ENCODE data around the gene ZNF385D.

ZNF385D gene

DNA sequence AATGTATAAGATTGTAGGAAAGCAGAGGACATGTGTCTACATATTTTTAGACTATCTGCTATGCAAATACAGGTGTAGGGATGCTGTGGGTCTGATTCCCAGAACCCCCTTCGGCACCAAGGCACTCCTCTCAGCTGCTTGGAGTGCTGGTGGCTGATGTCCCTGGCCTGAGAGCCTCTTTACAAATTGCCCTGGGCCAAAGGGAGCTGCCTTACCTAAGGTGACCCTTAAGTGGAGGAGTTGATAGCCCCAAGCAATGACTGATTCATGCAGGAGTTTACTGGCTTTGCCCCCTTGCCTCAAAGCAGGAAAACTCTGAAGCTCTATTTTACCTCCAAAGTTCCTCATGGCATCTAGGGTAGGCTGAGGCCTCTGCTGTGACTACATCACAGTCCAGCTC is 83.0 kb downstream of the ZNF385D start:
- no peak for DNase-seq

DNA sequence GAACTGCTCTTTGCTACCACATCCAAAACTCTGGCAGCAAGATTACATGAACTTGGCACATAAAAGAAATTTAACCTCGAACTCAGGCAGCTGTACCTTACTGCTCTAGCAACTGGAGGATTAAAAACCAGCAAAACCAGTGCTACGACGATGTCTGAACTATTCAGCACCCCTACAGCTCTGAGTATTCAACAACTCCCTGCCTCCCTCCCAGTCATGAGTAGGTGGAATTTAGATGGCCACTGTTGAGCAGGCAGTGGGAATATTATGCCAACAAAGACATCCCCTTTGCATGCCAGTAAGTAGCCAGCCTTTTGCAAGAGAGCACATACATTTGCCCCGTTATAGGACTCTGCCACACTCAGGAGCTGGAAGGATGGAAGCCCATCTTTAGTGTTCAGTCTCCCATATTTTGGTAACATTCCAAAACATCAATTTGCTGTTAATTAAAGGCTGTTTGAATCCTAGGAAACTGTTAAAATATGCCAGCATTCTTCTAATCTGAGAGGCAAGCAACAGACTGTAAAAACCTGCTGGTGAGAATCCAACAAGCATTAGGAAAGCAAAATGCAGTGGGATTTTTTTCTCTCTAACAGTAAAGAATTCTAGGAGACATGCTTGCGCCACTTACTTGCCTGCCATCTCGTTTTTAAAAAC is 85.4 kb downstream of the ZNF385D start:
- DNase-seq, result no peak

DNA sequence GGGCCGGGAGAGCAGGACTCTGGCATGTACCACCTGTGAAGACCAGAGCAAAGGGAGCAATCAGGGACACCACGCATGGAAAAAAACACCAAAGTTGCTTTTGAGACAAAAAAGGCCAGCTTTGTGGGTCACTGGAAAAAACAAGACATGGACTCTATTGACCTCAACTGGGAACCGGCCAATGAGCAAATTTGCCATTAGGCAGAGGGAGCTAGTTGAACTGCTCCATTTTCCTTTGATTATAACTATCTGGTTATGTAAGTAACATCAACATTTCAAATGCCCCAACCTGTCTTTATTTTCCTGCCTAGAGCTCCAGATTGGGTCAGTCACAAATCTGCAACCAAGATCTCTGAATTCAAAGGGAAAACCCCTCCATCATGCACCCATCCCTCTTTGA is 86.0 kb downstream of the ZNF385D start:
- no peak for DNase-seq

- no peak for DNase-seq
Measured at GRCh38 chr3:21662403-21662802, 88.6 kb downstream of the ZNF385D start.

DNA sequence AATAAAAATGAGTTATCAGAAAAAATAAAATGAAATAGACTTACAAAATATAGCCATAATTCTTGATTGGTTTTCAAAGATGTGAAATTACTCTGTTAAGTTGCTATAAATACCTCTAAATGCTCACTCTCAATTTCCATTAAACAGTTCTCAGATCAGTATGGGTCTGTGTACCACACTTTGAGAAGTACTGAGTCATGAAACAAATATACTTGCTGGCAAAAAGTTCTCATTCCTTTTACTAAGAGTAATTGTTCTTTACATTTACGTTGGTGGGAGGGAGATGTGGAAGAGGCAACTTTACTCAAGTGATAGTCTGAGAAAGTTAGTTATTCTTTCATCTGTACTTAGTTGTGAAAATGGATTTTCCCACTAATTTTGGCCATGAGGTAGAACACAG is 96.3 kb downstream of the ZNF385D start:
- DNase-seq, result no peak

- DNase-seq, result no peak
Measured at GRCh38 chr3:21654241-21654640, 96.8 kb downstream of the ZNF385D start.

- DNase-seq, result no peak
Measured at GRCh38 chr3:21649519-21649918, 101.5 kb downstream of the ZNF385D start.

- DNase-seq, result no peak
Measured at GRCh38 chr3:21647961-21648360, 103.0 kb downstream of the ZNF385D start.

DNA sequence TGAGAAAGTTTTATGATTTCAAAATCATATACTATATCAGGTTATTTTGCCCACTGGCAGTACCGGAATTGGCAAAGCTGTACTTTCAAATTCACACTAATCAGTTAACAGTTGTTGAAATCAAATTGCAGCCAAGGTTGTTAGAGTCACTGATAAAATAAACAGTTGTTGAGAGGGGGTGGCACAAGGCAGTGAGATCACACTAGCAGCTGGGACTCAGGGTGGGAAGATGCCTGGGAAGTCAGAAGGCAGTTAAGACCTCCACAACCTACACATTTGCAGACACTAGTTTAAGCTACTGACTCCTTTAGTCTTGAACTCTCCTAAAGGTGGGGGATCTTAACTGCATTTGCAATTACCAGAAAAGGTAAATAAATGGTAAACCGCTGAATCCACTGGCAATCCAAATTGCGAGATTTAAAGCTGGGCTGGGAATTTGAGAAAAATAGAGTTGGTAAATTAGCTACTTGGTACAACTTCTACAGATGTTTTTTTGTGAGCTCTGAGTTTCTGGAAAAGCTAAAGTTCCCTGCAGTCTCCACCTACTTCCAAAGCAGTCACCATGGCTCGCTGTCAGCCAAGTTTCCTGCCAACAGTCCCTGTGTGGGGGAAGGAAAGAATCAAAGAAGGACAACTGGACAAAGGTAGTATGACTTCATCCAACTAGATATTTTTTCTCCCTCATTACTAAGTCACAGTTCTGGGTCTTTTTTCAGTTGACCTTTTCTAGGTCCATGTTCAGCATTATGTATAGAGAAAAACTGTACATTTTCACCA is 105.7 kb downstream of the ZNF385D start:
- DNase-seq, result no peak

DNA sequence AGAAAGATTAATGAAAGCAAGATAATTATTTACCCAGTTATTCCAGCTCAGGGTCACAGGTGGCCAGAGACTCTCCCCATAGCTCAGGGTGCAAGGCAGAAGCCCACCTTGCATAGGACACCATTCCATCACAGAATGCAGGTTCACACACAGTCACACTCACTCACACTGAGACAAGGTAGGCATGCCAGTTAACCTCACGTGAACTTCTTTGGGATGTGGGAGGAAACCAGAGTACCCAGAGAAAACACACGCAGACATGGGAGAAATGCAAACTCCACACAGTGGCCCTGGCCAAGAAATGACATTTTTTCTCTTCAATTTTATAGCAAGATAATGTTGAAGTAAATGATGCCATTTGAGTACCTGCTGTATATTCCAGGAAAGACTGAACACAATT is 106.7 kb downstream of the ZNF385D start:
- DNase-seq, result no peak

GRCh38 chr3:21643752-21644151 is 107.3 kb downstream of the ZNF385D start:
- no peak for DNase-seq

DNA sequence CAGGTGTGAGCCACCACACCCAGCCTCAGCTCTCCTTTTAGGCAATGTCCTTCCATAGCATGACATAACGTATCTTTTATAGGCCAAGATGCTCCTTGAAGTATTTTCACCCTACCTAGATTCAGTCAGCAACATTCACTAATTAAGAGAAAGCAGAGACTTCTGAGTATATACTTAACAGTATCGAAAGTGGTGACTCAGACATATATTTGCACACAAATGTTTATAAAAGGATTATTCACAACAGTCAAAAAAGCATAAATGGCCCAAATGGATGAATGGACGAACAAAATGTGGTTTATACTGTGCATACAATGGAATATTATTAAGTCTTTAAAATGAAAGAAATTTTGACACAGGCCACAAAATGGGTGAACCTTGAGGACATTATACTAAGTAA is 108.6 kb downstream of the ZNF385D start:
- no peak for DNase-seq

- no peak for DNase-seq
Measured at GRCh38 chr3:21641959-21642358, 109.1 kb downstream of the ZNF385D start.

GRCh38 chr3:21638488-21638887 is 112.5 kb downstream of the ZNF385D start:
- DNase-seq, result no peak

DNA sequence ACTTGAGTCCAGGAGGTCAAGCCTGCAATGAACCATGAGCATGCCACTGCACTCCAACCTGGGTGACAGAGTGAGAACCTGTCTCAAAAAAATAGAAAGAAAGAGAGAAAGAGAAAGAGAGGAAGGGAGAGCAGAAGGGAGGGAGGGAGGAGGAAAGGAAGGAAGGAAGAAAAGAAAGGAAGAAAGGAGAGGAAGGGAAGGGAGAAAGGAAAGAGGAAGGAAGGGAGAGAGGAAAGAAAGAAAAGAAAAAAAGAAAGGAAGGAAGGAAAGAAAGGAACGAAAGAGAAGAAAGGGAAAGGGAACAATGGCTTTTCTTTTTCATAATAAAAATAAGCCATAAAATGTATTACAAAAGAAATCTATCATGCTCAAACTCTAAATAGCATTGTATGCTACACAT is 116.9 kb downstream of the ZNF385D start:
- no peak for DNase-seq

DNA sequence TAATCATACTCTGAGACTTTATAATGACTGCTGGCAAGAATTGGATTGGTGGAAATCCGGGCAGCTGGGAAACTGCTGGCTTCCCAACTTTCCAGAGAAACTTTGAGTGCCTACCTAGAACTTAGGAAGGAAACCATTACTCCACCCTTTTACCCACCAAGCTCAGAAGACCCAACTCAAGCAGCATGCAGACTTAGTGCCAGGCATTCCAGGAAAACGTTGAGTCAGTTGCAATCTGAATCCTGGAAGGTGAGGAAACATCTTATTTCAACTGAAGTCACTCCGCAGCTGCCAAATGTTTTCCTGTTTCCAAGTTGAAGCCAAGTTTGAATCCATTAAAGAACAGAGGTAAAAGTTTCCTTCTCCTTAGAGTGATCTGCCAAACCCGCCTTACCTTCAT is 126.5 kb downstream of the ZNF385D start:
- DNase-seq, result no peak

- DNase-seq, result no peak
Measured at GRCh38 chr3:21621181-21621651, 129.8 kb downstream of the ZNF385D start.

DNA sequence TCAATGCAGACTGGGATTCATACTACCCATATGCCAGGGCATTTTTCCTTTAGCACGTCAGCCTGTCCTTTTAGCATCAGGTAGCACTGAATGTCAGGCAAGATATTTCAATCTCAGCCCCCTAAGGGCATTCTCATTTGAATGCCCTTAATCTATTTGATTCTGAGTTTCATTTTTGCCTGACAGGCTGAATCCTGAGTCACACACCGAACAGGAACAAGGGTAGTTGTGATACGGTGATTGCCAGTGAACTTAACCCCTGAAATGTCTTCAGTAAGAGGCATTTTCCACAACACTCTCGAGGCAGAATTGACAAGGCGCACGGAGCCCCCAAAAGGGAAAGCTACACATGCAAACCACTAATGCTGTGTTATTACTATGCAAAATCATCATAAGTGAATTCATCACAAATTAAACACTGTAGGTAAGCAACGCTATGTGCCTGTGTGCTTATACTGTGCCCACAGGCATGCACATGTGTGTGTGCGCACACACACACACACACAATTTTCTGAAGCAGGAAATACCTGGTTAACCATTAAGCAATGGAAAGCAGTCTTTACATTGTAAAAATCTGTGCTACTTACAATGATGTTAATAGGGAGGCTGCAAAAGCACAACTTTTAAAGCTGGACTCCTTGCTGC is 130.4 kb downstream of the ZNF385D start:
- no peak for DNase-seq

DNA sequence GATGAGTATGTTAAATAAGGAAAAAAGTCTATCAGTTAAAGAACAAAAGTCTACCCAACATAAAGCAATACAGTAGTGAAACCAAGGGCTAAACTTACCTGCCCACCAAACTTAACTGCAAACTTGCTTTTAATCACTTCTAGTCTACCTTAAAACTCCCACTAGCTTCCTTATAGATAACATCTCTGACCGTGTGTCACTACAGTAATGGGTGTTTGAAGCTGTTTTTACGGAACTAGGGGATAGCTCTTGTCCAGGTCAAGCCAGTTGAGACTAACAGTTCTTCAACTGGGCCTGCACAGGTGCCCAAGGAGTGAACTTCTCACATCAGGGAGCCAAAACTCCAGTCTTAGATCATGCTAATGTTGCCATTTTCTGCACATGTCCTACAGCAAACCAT is 132.3 kb downstream of the ZNF385D start:
- no peak for DNase-seq

DNA sequence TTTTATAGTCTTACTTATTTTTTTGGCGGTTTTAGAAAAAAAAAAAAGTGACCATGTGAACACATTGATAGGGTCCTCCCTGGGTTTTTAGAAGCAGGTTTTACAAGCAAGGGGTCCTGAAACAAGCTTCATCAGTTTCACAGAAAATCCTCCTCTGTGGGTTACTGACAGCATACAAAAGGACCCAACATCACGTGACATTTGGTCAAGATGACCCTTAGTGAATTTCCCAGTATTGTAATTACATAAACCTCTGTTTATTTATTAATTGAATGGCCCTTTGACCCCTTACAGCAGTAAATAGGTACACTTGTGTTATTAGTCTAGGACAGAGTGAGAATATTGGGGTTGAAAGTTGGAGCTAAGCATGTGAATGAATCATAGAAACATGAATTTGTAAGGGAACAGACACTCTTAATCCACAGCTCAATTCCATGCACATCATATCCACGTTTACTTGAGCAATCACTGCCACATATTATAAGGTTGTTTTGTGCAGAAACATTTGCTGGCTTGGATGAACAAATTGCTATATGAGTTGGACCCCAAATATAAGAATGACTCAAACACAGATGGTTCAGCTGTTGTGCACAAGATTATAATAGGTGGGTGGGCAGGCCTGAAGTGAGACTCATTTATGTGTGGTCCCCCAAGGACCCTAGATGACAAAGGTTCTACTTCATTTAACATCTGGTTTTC is 137.5 kb downstream of the ZNF385D start:
- DNase-seq, result no peak

DNA sequence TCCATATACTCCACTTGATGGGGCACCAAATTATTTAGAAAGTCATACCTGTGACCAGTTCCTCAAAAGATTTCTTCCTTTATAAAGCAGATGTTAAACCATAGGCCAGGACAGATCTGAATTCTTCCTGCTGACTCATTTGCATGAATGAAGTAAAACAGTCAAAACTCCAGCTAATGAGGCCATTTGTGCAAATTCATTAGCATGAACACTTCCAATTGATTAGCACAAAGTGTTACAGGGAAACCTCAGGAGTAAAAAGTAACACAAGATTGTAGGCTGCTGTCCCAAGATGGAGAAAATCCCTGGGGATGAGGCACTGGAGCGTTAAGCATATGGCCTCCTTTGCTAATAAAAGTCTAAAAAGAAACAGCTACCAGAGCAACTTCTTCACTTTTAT is 149.8 kb downstream of the ZNF385D start:
- no peak for DNase-seq

GRCh38 chr3:21599890-21600289 is 151.1 kb downstream of the ZNF385D start:
- DNase-seq, result no peak

- no peak for DNase-seq
Measured at GRCh38 chr3:21592828-21593227, 158.2 kb downstream of the ZNF385D start.

- no peak for DNase-seq
Measured at GRCh38 chr3:21587894-21588293, 163.1 kb downstream of the ZNF385D start.

Data from NCI-H510A treated with DMSO at 0.1 percent for 48 hours (cell line).